NCI-H524 (cell line): ENCODE data around the gene F2RL3.
"Not testable (repeated sequence)": the region's sequence is repeated elsewhere in the genome, so short reads cannot be mapped to it uniquely, and the experiment has no call there.

ENCODE experiments used
- DNase-seq, 2 experiments: peaks; one replicate each; lab custom pipeline; 2025; lab: John Stamatoyannopoulos, UW

The F2RL3 gene

GRCh38 chr19:16922592-16922934, 33.8 kb downstream of the F2RL3 start:
- no peak for DNase-seq

- DNase-seq: no peak
These were observed 34.1 kb downstream of the F2RL3 start for GRCh38 chr19:16922949-16923348.

GRCh38 chr19:16927883-16928282, 39.1 kb downstream of the F2RL3 start:
- no peak for DNase-seq

GRCh38 chr19:16928351-16928750, 39.6 kb downstream of the F2RL3 start:
- no peak for DNase-seq

GRCh38 chr19:16928916-16929315, 40.1 kb downstream of the F2RL3 start:
- no peak for DNase-seq

- DNase-seq: no peak
These were observed 42.0 kb downstream of the F2RL3 start for GRCh38 chr19:16930753-16931152.

- DNase-seq: no peak
These were observed 42.5 kb downstream of the F2RL3 start for GRCh38 chr19:16931306-16931705.

GRCh38 chr19:16934489-16934888, 45.7 kb downstream of the F2RL3 start:
- no peak for DNase-seq

- DNase-seq: no peak
These were observed 48.1 kb downstream of the F2RL3 start for GRCh38 chr19:16936901-16937300.

- not testable (repeated sequence) for DNase-seq
These were observed 49.0 kb downstream of the F2RL3 start for GRCh38 chr19:16937796-16938195.

- DNase-seq: no peak
These were observed 49.4 kb downstream of the F2RL3 start for GRCh38 chr19:16938211-16938610.

- DNase-seq: not testable (repeated sequence)
These were observed 51.3 kb downstream of the F2RL3 start for GRCh38 chr19:16940063-16940462.

- no peak for DNase-seq
These were observed 51.8 kb downstream of the F2RL3 start for GRCh38 chr19:16940626-16941025.
